GM18861 (cell line): ENCODE data around the gene CERKL.
A peak's percentile ranks its signal among the peaks of the same experiment; 100 is the strongest.
"Not testable (repeated sequence)": the region's sequence is repeated elsewhere in the genome, so short reads cannot be mapped to it uniquely, and the experiment has no call there.

Experiments used
- ATAC-seq: cut with Tn5 transposase; IDR thresholded peaks from one replicate; pipeline ENCODE4 v1.9.1; 2021; ENCODE audit not compliant: unreplicated experiment

CERKL gene, protein sequence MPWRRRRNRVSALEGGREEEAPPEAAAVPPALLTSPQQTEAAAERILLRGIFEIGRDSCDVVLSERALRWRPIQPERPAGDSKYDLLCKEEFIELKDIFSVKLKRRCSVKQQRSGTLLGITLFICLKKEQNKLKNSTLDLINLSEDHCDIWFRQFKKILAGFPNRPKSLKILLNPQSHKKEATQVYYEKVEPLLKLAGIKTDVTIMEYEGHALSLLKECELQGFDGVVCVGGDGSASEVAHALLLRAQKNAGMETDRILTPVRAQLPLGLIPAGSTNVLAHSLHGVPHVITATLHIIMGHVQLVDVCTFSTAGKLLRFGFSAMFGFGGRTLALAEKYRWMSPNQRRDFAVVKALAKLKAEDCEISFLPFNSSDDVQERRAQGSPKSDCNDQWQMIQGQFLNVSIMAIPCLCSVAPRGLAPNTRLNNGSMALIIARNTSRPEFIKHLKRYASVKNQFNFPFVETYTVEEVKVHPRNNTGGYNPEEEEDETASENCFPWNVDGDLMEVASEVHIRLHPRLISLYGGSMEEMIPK

DNA sequence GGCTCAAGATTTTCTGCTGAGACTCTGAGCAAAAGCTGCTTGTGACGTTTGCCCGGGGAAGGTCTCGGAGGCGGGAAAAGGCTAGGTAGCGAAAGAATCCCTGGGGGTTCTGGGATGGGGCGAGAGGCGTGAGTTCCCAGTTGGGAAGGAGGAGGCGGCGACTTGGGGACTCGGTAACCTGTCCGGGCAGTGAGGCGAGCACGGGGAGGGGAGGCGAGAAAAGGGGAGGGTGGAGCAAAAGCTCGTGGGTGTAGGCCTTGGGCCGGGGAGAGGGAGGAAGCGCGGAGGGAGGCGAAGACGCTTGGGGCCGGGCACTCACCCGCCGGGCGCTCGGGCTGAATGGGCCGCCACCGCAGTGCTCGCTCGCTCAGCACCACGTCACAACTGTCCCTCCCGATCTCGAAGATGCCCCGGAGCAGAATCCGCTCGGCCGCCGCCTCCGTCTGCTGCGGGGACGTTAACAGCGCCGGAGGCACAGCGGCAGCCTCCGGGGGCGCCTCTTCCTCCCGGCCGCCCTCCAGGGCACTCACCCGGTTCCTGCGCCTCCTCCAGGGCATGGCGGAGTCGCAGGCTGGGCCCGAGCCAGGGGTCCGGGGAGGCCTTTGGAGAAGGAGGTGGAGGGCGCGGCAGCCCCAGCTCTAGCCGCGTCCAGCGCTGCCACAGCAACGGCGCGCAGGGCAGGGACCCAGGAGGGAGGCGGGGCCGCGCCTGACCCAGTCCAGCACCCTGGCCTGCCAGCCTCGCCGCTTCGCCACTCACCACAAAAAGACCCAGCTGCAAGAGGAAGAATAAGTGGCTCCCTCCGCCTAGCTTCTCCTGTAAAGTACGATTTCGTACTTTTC, at the start of gene CERKL:
CERKL (minus strand) TSS at position 656 of the 842 bp plus-strand sequence; CDS start at position 557, 99 bp downstream.
- peak; percentile 78 for ATAC-seq

DNA sequence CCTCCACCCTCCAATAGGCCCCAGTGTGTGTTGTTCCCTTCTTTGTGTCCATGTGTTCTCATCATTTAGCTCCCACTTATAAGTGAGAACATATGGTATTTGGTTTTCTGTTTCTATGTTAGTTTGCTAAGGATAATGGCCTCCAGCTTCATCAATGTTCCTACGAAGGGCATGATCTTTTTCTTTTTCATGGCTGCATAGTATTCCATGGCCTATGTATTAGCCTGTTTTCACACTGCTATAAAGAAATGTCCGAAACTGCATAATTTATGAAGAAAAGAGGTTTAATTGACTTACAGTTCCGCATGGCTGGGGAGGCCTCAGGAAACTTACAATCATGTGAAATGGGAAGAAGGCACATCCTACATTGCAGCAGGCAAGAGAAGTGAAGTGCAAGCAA, 45.6 kb upstream of the CERKL start:
- not testable (repeated sequence) for ATAC-seq

DNA sequence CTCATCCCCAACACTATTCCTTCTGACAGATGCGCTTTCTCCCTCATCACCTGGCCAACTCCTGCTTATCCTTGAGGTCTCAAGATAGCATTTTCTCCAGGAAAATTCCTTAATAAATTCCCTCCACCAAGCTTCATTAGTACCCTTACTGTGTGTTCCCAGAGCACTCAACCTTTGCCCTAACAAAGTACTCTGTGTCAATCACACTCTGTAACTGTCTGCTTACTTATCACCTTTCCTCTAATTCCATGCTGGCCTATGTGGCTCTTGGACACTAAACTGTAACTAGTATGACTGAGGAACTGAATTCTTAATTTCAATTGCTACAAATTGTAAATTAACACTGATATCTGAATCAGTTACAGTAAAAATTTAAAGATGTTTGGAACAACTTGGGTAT, 41.3 kb upstream of the CERKL start:
- ATAC-seq = no peak

DNA sequence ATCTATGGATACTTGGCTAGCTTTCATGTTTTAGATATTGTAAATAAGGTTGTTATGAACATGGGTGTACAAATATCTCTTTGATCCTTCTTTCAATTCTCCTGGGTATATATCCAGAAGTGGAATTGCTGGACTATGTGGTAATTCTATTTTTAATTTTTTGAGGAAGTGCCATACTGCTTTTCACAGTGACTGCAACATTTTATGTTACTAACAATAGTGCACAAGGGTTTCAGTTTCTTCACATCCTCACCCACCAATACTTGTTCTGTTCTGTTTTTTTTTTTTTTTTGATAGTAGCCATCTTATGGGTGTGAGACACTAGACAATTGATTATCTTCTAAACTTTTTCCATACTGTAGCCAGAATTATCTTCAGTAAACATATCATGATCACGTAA, 40.7 kb upstream of the CERKL start:
- no peak for ATAC-seq

DNA sequence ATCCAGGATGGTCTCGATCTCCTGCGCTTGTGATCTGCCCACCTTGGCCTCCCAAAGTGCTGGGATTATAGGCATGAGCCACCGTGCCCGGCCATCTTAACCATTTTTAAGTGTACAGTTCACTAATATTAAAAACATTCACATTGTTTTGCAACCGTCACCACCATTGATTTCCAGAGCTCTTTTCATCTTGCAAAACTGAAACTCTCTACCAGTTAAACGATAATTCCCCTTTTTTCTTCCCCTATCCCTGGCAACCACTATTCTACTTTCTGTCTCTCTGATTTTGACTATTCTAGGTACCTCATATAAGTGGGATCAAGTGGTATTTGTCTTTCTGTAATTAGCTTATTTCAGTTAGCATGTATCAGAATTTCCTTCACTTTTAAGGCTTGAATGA, 40.2 kb upstream of the CERKL start:
- ATAC-seq = no peak

DNA sequence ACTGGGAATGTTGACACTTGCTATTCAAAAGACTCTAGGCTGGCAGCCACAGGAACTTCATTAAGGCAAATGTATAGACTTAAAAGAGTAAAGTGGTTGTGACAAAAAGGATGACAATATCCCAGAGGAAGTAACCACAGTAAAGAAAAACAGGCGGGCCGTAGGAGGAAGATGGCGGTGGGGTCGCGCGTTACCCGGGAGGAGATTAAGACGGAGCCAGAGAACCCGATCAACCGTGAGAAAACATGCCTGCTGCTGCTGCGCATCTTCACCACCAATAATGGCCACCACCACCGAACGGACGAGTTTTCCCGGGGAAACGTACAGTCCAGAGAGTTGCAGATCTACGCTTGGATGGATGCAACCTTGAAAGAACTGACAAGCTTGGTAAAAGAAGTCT, 37.4 kb upstream of the CERKL start:
- no peak for ATAC-seq

DNA sequence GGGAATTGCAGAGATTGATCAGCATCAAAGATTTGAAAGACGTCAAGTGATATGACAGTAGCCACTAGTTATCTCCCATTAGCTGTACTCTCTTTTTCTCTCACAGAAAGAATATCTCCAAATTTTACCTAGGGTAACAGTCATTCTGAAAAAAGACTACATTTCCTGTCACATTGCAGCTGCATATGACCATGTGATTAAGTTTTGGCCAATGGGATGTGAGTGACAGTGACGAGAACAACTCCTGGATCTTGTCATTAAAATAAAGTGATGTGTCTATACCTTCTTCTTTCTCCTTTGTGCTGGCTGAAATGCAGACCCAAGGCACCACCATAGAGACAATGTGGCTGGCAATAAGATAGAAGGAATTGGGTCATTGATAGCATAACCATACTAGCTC, 34.0 kb upstream of the CERKL start:
- ATAC-seq = no peak

DNA sequence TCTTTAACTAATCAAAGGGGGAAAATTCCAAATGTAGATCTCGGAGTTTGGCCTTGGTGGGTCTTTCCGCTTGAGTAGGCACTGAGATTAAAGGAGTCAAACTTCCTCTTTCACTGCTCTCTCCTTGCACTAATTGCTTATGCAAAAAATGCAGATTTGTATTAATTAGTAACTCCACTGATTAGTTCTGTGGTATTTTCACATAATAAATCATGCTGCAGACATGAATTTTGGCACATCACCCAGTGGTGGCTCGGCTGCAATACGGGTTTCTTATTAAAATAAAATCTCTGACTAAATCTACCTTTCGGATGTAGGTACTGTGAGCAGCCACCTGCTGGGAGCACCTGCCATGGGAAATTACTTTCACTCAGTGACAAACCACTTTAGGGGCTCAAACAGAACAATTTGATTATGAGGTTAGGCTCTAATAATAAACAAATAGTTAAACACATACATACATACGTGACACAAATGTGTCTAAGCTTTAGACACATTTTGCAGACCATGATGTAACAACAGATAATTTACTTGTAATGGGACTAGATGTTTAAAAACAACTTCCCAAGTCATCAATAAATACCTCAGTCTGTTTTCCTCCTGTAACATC, 29.8 kb upstream of the CERKL start:
- no peak for ATAC-seq

DNA sequence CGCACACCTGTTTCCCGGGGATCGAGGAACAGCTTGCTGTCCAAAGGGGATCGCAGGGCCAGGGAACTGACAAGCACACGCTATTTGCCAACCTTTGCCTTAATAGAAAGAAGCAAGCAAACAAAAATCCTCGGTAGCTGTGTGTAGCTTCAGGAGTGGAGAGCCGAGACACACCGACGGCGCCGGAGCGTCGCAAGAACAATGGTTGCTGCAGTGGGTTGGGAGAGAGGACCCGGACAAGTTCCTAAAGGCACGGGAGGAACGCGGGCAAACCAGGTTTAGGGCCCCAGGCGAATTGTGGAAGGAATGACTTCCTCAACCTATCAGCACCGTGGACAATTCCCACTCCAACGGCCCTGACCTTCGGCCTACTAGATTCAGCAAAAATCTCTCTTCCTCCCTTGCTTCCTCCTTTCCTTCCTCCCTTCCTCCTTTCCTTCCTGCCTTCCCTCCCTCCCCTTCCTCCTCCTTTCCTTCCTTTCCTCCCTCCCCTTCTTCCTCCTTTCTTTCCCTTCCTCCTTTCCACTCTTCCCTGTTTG, 28.3 kb upstream of the CERKL start:
- ATAC-seq = no peak

DNA sequence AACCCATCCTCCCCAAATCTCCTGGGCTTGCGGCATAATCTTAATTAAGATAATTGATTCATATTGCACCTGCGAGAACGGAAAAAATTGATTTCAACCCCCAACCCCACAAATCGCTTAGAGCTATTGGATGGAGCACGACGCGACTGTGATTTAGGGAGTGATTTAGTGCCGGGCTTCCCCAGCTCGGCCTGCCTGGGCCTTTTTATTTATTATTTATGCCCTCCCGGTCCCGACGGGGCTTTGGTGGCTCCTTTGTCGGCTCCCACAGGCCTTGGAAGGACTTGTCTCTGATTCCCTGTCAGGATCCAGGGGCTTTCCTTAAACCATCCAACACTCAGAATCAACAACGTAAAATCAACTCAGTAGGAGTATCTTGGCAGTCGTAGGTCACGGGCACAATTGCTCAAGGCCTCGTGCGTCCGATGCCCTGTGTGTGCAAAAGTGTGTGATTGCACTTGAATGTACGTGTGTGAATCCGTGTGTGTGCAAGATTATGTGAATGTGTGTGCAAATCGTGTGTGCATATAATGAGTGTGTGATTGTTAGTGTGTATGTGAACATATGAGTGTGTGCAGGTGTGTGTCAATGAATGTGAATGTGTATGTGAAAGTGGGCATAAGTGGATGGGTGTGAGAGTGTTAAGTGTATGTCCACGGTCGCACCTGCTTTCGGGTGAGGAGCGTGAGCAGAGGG, 27.7 kb upstream of the CERKL start:
- no peak for ATAC-seq

DNA sequence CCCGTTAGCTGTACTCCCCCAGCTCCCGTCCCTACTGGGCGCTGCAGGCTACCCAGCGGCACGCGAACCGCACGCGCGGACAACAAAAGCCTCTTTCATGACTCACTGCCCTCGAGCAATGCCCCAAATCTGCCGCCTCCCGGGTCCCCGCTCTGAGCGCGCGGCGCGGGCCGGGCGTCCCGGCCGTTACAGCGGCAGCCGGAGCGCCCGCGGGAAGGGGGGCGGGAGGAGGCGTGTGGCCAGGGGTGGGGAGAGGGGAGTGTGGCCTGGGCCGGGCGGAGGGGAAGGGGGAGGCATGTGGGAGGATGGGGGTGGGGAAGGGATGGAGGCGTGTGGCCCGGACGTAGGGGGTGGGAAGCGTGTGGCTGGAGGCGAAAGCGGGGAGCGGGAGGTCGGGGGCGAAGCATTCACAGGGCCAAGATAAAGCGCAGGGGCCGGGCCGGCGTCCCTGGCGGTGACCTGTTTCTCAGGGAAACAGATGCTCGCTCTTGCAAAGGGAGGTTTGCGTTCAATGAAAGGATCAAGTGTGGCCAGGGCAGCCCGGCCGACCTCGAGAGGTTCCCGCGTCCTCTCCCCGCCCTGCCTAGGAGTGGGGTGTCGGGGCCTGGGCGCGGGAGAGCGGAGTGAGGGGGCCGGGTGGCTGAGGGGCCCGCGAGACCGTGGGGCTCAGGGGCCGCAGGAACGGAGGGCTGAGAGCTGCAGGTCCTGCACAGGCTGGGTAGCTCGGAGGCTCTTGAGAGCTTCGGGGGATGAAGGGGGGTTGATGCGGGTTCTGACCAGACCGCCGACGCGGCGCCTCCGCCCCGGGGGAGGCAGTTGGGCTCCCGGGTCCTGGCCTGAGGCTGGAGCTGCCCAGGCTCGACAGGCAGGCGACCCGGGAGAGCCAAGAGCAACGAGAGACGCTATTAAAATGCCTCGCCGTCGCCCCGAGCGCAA, 26.9 kb upstream of the CERKL start:
- no peak for ATAC-seq

DNA sequence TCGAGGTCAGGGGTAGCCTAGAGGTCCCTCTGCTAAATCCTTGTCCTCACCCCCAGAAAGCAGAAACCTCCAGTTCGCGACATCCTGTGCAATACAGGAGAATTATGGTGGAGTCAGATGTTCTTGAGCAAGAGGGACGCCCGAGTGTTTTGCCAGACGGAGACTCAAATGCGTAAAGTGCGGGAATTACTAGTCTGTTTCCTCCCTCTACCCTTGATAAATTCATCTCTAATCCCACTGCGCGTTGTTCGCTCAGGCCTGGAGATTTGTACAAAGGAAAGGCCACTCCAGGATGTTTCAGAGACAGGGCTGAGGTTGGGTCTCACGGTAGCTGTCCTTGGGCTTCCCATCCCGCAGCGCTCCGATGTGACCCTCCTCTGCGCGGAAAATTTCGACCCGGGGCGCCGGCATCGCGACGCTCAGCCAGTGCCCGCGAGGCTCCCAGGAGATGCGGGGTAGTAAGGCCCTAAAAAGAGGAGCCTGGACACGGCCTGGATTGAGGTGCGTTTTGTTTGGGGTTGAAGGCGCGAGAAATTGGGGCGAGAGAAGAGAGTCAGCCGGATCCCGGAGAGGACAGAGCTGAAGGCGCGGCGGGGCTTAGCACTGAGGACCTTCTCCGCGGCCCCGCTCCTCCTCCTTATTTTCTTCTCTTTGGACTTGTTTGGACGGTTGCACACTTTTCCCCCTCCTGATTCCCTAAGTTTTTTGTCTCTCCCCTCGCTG, 26.1 kb upstream of the CERKL start:
- no peak for ATAC-seq

DNA sequence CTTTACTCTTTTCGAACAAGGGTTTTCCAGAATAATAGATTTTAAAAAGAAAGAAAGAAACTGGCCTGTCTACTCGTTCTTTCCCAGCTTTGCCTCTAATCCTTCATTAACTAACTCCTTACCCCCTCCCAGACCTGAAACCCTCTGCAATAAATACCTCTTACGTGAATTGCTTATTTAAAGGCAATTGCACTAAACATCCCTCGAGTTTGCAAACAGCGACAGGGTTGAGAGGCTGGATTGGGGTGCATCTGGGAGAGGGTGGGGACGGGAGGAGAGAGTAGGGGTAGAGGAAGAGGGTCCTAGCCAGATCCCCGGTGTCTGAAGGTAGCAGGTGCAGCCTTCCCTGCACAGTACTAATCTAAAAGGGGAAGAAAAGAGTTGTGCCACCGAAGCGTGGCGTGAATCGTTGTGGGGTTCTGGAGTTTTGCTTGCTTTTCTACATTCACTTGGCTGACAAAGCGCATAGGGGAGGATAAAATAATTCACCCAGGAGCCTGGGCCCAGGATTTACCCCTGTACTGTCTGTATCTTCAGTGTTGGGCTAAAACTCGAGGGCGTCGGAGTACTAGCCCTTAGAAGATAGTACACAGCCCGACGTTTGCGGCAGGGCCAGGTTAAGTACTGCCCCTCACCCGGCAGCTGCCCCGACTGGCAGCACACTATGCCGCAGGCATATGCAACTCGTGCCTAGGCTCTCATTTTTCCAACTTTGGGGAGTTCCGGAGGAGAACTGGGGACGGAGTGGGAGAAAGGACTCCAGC, 25.3 kb upstream of the CERKL start:
- no peak for ATAC-seq

DNA sequence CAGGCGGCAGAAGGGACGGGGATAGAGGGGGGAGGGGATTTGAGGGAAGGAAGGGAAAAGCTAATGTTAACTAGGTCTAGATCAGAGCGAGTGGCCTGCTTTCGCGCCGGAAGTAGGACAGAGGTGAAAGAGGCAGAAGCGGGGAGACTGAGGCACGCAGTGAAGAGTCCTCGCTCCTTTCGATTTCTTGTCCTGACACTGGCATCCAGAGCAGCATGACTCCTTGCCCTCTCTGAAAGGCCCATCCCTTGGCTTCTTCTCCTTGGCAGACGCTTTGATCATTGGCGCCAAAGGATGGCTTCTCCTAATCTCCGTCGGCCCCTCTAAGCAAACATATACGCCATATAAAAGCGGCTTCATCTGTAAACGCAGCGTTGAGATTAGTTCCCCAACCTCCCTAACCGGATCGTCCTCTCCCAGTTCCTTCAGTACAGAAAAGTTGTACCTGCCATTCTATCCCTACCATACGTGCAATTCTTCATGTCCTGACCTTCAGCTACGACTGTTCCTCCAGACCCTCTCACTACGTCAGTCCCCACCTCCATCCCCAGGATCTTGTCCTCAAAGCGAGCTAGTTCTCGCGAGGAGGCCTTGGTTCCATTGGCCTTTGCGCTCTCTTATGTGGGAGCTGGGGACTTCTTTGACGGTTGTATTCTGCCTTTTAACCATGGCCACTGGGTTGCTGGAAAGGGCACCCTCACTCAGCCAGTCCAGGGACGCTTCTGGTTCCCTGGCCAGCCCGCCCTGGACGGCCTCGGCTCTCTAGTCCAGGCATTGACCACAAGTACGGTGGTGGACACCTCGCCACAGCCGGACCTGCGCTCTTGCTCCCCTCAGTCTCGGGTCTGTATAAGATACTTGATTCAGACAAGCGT, 24.3 kb upstream of the CERKL start:
- no peak for ATAC-seq

DNA sequence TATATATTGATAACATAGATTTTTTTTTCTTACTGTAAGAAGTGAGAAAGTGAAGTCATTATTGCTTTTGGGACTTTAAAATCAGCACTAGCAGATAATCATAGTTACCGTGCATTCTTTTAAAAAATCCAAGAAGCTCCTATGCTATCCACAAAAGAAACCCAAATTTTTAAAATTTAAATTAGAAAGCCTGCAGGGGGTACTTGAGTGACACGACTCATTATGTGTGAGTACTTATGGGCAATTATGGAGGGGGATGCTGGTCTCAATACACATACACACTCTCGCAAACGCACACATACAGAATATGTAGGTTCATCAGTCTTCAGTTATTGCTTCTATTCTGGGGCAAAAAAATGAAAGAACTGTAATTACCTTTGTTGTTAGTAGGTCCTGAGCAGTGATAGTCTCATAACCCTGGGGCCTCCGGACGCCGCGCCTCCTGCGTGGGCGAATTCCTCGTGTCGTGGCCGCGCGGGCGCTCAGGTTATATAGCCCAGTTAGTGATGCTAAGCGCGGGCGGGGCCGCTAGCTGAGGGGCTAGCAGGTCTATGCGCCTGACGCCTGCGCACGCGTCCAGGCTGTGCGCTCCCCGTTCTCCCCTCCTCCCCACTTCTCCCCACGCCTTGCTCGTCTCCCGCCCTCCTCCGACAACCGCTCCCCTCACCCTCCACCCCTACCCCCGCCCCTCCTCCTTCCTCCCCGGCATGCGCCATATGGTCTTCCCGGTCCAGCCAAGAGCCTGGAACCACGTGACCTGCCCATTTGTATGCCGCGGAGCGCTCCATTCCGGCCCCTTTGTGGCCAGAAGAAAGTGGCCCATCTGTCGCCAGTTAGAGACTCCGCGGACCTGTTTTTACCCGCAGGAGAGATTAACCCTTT, 23.4 kb upstream of the CERKL start, which contains the start of gene NEUROD1:
NEUROD1 (minus strand) TSS at position 463 of the 882 bp plus-strand sequence. CDS start 1,657 bp downstream, outside the sequence.
- ATAC-seq = peak; percentile 40

DNA sequence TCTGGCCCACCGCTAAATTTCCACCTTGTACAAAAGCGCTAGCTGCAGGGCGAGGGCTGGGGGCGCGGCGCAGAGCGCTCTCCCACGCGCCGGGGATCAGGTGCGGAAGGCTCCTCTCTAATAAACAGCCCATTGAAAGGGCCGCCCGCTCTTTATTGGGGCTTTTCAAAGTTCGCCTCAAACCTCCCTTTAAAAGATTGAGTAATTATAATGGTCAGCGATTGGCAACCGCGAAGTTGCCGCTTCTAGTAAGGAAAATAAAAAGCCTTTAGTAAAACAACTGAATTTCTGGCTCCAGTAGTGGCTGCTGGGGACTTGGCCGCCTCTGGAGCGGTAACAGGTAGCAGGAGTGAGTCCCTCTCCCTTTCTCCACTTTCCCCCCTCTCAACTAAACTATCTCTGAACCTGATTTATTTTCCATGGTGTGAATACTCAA, 22.7 kb upstream of the CERKL start:
- no peak for ATAC-seq
